ENCODE results near the gene VCL.
A peak's percentile ranks its signal among the peaks of the same experiment; 100 is the strongest.
"Not testable (repeated sequence)": the region's sequence is repeated elsewhere in the genome, so short reads cannot be mapped to it uniquely, and the experiment has no call there.

VCL gene

GRCh38 chr10:74026428-74027015, 28.6 kb downstream of the VCL start:
- DNase-seq, result no peak
- H3K27me3 ChIP-seq (replicated peaks), result no peaks in the 10 kb centered on the region
- H3K27ac ChIP-seq, result peak overlapping the region; percentile 50
- H3K4me3 ChIP-seq (ENCODE audit: low read depth, low read length), result no peak overlapping the region
- H3K36me3 ChIP-seq (replicated peaks), result peaks cover 25% of the 10 kb centered on the region
- in situ Hi-C loops (cut with HindIII; ENCODE audit: low pct_ligation_motif_present, low sequenced_read_pairs), result no loop called here
- no peak for TF ChIP-seq CTCF (IDR thresholded peaks at IDR 0.05; ENCODE audit: low read depth, low read length, missing control alignments)

GRCh38 chr10:74027702-74028101, 29.8 kb downstream of the VCL start:
- peaks cover 24% of the 10 kb centered on the region for H3K36me3 ChIP-seq (replicated peaks)
- no peaks in the 10 kb centered on the region for H3K27me3 ChIP-seq (replicated peaks)
- H3K27ac ChIP-seq, result peak overlapping the region; percentile 37
- DNase-seq, result no peak
- no peak for TF ChIP-seq CTCF (IDR thresholded peaks at IDR 0.05; ENCODE audit: low read depth, low read length, missing control alignments)
- H3K4me3 ChIP-seq (ENCODE audit: low read depth, low read length), result no peak overlapping the region
- in situ Hi-C loops (cut with HindIII; ENCODE audit: low pct_ligation_motif_present, low sequenced_read_pairs), result no loop called here

- no peak overlapping the region for H3K4me3 ChIP-seq (ENCODE audit: low read depth, low read length)
- peaks cover 25% of the 10 kb centered on the region for H3K36me3 ChIP-seq (replicated peaks)
- no peaks in the 10 kb centered on the region for H3K27me3 ChIP-seq (replicated peaks)
- DNase-seq, result no peak
- in situ Hi-C loops (cut with HindIII; ENCODE audit: low pct_ligation_motif_present, low sequenced_read_pairs), result no loop called here
- H3K27ac ChIP-seq, result peak overlapping the region; percentile 27
- no peak for TF ChIP-seq CTCF (IDR thresholded peaks at IDR 0.05; ENCODE audit: low read depth, low read length, missing control alignments)
Observed at GRCh38 chr10:74029943-74030342, 32.0 kb downstream of the VCL start.

GRCh38 chr10:74032208-74032607, 34.3 kb downstream of the VCL start:
- in situ Hi-C loops (cut with HindIII; ENCODE audit: low pct_ligation_motif_present, low sequenced_read_pairs), result not testable (repeated sequence)

GRCh38 chr10:74032900-74033655, 35.2 kb downstream of the VCL start:
- no peak overlapping the region for H3K27ac ChIP-seq
- no peak for DNase-seq
- no peaks in the 10 kb centered on the region for H3K27me3 ChIP-seq (replicated peaks)
- no peak overlapping the region for H3K4me3 ChIP-seq (ENCODE audit: low read depth, low read length)
- no peak for TF ChIP-seq CTCF (IDR thresholded peaks at IDR 0.05; ENCODE audit: low read depth, low read length, missing control alignments)
- H3K36me3 ChIP-seq (replicated peaks), result peaks cover 40% of the 10 kb centered on the region
- in situ Hi-C loops (cut with HindIII; ENCODE audit: low pct_ligation_motif_present, low sequenced_read_pairs), result no loop called here

More at GRCh38 chr10:74032208-74032607, 34.3 kb downstream of the VCL start:
- not testable (repeated sequence) for H3K4me3 ChIP-seq (ENCODE audit: low read depth, low read length); H3K27ac ChIP-seq; H3K27me3 ChIP-seq (replicated peaks); DNase-seq
- H3K36me3 ChIP-seq (replicated peaks), result peaks cover 33% of the 10 kb centered on the region

- DNase-seq, result no peak
- no peaks in the 10 kb centered on the region for H3K27me3 ChIP-seq (replicated peaks)
- in situ Hi-C loops (cut with HindIII; ENCODE audit: low pct_ligation_motif_present, low sequenced_read_pairs), result no loop called here
- H3K4me3 ChIP-seq (ENCODE audit: low read depth, low read length), result no peak overlapping the region
- TF ChIP-seq CTCF (IDR thresholded peaks at IDR 0.05; ENCODE audit: low read depth, low read length, missing control alignments), result no peak
- H3K27ac ChIP-seq, result no peak overlapping the region
- peaks cover 41% of the 10 kb centered on the region for H3K36me3 ChIP-seq (replicated peaks)
Observed at GRCh38 chr10:74033702-74034101, 35.8 kb downstream of the VCL start.
